ENCODE results near the gene MALSU1. TPM values are rescaled to one million over a fixed set of nuclear protein-coding genes. Genes with fewer than 3 reads are reported as not detected.

MALSU1 gene
- 67.0 and 78.4 TPM in 2 replicates for total RNA-seq

DNA sequence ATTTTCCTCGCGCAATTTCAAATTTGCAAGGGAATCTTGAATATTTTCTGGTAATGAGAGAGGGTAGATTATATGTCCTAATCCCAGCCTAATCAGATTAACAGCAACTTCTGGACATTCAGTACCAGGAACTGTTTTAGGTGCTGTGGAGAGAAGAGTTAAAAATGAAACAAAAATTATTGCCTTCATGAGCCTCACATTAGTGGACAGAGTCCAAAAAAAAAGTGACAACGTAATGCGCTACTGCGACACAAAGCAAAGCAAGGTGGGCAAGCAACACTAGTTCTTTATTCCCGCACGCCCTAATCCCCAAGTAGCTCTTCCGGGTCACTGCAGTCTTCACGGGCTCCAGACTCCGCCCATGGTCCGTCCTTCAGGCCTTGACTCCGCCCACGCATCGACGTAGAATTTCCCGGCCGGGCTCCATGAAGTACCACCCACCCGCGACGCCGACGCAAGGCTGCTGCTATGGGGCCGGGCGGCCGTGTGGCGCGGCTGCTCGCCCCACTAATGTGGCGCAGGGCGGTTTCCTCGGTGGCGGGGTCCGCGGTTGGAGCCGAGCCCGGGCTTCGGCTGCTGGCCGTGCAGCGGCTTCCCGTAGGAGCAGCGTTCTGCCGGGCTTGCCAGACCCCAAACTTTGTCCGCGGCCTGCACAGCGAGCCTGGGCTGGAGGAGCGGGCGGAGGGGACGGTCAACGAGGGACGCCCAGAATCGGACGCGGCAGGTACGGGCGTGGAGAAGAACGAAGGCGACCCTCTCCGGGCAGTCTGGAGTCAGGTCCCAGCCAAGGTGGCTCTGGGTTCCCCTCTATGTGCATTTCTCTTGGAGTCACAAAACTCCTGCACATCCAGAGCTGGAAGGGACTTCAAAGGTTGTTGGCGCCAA lies at the start of gene MALSU1:
Gene MALSU1 (plus strand): TSS at position 455 of the 885 bp plus-strand sequence. CDS start 14 bp downstream, at position 469.

Other genes with a start within 250 kb of the MALSU1 start
- gene KLHL7, start 193.6 kb upstream of the MALSU1 start, total RNA-seq = 19.1 and 25.6 TPM in 2 replicates
- gene NUP42, start 117.3 kb upstream of the MALSU1 start, total RNA-seq = 19.8 and 28.7 TPM in 2 replicates
- 0.31 and 0.32 TPM in 2 replicates for gene GPNMB, start 52.6 kb upstream of the MALSU1 start, total RNA-seq
- gene IGF2BP3, start 171.2 kb downstream of the MALSU1 start, total RNA-seq = 13.1 and 15.0 TPM in 2 replicates
- 25.3 and 48.8 TPM in 2 replicates for gene TRA2A, start 232.6 kb downstream of the MALSU1 start, total RNA-seq